Astrocyte (in vitro differentiated cells and primary cell): ENCODE measurements around the gene MRTFA. TPM values are rescaled to one million over a fixed set of nuclear protein-coding genes. Genes with fewer than 3 reads are reported as not detected.
A peak's percentile ranks its signal among the peaks of the same experiment; 100 is the strongest.

ENCODE experiments used
- DNase-seq: peaks from one replicate; pipeline ENCODE4 v3.0.0-alpha.2; 2010; ENCODE audit warnings: low read depth
- FAIRE-seq: peaks from 2 replicates; lab custom pipeline; 2011; peaks lifted over from hg19 to GRCh38; lab: Jason Lieb, UNC
- H2AFZ ChIP-seq: 2 replicates; pipeline ENCODE4 v1.6.0; 2012; ENCODE audit warnings: low read depth, low read length, inconsistent platforms
- H3K27ac ChIP-seq: 2 replicates; pipeline ENCODE4 v1.5.1; 2011; ENCODE audit warnings: low read depth, low read length, inconsistent platforms
- H3K27me3 ChIP-seq: 2 replicates; pipeline ENCODE4 v1.6.0; 2011; ENCODE audit warnings: low read length, inconsistent platforms; ENCODE audit not compliant: insufficient read depth
- H3K36me3 ChIP-seq: 2 replicates; pipeline ENCODE4 v1.5.1; 2011; ENCODE audit warnings: low read length, inconsistent platforms; ENCODE audit not compliant: insufficient read depth
- H3K4me1 ChIP-seq: 2 replicates; pipeline ENCODE4 v1.5.1; 2011; ENCODE audit warnings: low read length, inconsistent platforms; ENCODE audit not compliant: insufficient read depth
- H3K4me2 ChIP-seq: 2 replicates; pipeline ENCODE4 v1.6.0; 2012; ENCODE audit warnings: low read length, inconsistent platforms
- H3K4me3 ChIP-seq: 2 replicates; pipeline ENCODE4 v1.5.1; 2011; ENCODE audit warnings: low read depth, mild to moderate bottlenecking, low read length, inconsistent platforms; ENCODE audit not compliant: insufficient read depth
- H3K79me2 ChIP-seq: 2 replicates; pipeline ENCODE4 v1.6.0; 2012; ENCODE audit warnings: mild to moderate bottlenecking, low read length, inconsistent platforms; ENCODE audit not compliant: insufficient read depth
- H3K9ac ChIP-seq: 2 replicates; pipeline ENCODE4 v1.6.0; 2012; ENCODE audit warnings: mild to moderate bottlenecking, low read length, inconsistent platforms
- H3K9me3 ChIP-seq: 2 replicates; pipeline ENCODE4 v1.5.1; 2012; ENCODE audit warnings: low read depth, mild to moderate bottlenecking, low read length, inconsistent platforms; ENCODE audit not compliant: insufficient read depth
- H4K20me1 ChIP-seq: 2 replicates; pipeline ENCODE4 v1.6.0; 2012; ENCODE audit warnings: low read length, inconsistent platforms; ENCODE audit not compliant: insufficient read depth
- H3K27ac Mint-ChIP-seq: one replicate; pipeline ENCODE4 v1.8.0; 2021; ENCODE audit warnings: mild to moderate bottlenecking, mixed read lengths; ENCODE audit not compliant: unreplicated experiment
- H3K27me3 Mint-ChIP-seq: one replicate; pipeline ENCODE4 v1.8.0; 2021; ENCODE audit warnings: low read depth, mixed read lengths; ENCODE audit not compliant: unreplicated experiment
- H3K36me3 Mint-ChIP-seq: one replicate; pipeline ENCODE4 v1.8.0; 2021; ENCODE audit warnings: low read depth, mixed read lengths; ENCODE audit not compliant: unreplicated experiment
- H3K4me1 Mint-ChIP-seq: one replicate; pipeline ENCODE4 v1.8.0; 2021; ENCODE audit warnings: low read depth, mixed read lengths; ENCODE audit not compliant: unreplicated experiment
- H3K4me3 Mint-ChIP-seq: one replicate; pipeline ENCODE4 v1.8.0; 2021; ENCODE audit warnings: mild to moderate bottlenecking, moderate library complexity, mixed read lengths; ENCODE audit not compliant: unreplicated experiment
- H3K9me3 Mint-ChIP-seq: one replicate; pipeline ENCODE4 v1.8.0; 2021; ENCODE audit warnings: mild to moderate bottlenecking, mixed read lengths; ENCODE audit not compliant: unreplicated experiment
- CTCF ChIP-seq: IDR thresholded peaks from 2 replicates; pipeline ENCODE4 v1.5.1; 2011; ENCODE audit warnings: low read depth, mild to moderate bottlenecking, inconsistent platforms, low read length, moderate library complexity; ENCODE audit not compliant: insufficient read depth
- EZH2 ChIP-seq: IDR thresholded peaks from 2 replicates; pipeline ENCODE4 v1.6.1; 2012; ENCODE audit warnings: mild to moderate bottlenecking, low read length, inconsistent platforms; ENCODE audit not compliant: insufficient read depth
- total RNA-seq: library from RNA; stranded (reverse); gene quantifications from 2 replicates; pipeline ENCODE4 v1.2.1, GENCODE V29; 2021

MRTFA gene
- total RNA-seq, 1 donor from 2014 or later = 74.3 TPM

GRCh38 chr22:40606306-40606705 is 30.2 kb downstream of the MRTFA start:
- H3K27ac Mint-ChIP-seq = no peak overlapping the region
- peaks cover 84% of the 10 kb centered on the region for H4K20me1 ChIP-seq

GRCh38 chr22:40605761-40606160 is 30.8 kb downstream of the MRTFA start:
- Mint-ChIP-seq H3K4me3 (peak overlapping the region; percentile 16), H3K27me3 (no peaks in the 10 kb centered on the region), H3K36me3 (no peaks in the 10 kb centered on the region), H3K4me1 (peaks cover 52% of the 10 kb centered on the region), H3K27ac (no peak overlapping the region), H3K9me3 (no peaks in the 10 kb centered on the region)
- no peak for FAIRE-seq
- Histone ChIP-seq H3K9ac (no peak overlapping the region), H3K27me3 (no peaks in the 10 kb centered on the region), H3K9me3 (no peaks in the 10 kb centered on the region), H3K36me3 (no peaks in the 10 kb centered on the region), H3K4me3 (no peak overlapping the region), H3K79me2 (peaks cover 96% of the 10 kb centered on the region), H3K4me2 (peak overlapping the region; percentile 19), H4K20me1 (peaks cover 84% of the 10 kb centered on the region), H3K4me1 (peaks cover 37% of the 10 kb centered on the region), H2AFZ (no peak overlapping the region), H3K27ac (peak overlapping the region; percentile 12)
- TF ChIP-seq CTCF (no peak), EZH2 (no peak)
- DNase-seq = peak; percentile 58

More at GRCh38 chr22:40606306-40606705, 30.2 kb downstream of the MRTFA start:
- H3K4me3 ChIP-seq = no peak overlapping the region
- H3K9me3 ChIP-seq = no peaks in the 10 kb centered on the region
- no peak overlapping the region for H2AFZ ChIP-seq
- H3K27me3 Mint-ChIP-seq = no peaks in the 10 kb centered on the region
- H3K4me2 ChIP-seq = no peak overlapping the region
- peaks cover 96% of the 10 kb centered on the region for H3K79me2 ChIP-seq
- H3K4me1 Mint-ChIP-seq = peaks cover 47% of the 10 kb centered on the region
- H3K9ac ChIP-seq = no peak overlapping the region
- H3K4me1 ChIP-seq = peaks cover 37% of the 10 kb centered on the region
- H3K4me3 Mint-ChIP-seq = no peak overlapping the region
- DNase-seq (no peak), FAIRE-seq (no peak)
- no peaks in the 10 kb centered on the region for H3K9me3 Mint-ChIP-seq
- H3K36me3 ChIP-seq = no peaks in the 10 kb centered on the region
- H3K27ac ChIP-seq = peak overlapping the region; percentile 12
- no peaks in the 10 kb centered on the region for H3K27me3 ChIP-seq
- H3K36me3 Mint-ChIP-seq = no peaks in the 10 kb centered on the region
- TF ChIP-seq CTCF = no peak
- TF ChIP-seq EZH2 = no peak

- H3K27ac Mint-ChIP-seq = peak overlapping the region; percentile 38
- FAIRE-seq (peak; percentile 26), DNase-seq (peak; percentile 84)
- H3K9ac ChIP-seq = peak overlapping the region; percentile 51
- no peak for TF ChIP-seq CTCF
- no peak for TF ChIP-seq EZH2
- H3K4me1 Mint-ChIP-seq = peaks cover 52% of the 10 kb centered on the region
- H3K36me3 Mint-ChIP-seq = no peaks in the 10 kb centered on the region
- peak overlapping the region; percentile 55 for H3K27ac ChIP-seq
- no peaks in the 10 kb centered on the region for H3K27me3 ChIP-seq
- no peaks in the 10 kb centered on the region for H3K27me3 Mint-ChIP-seq
- H3K36me3 ChIP-seq = no peaks in the 10 kb centered on the region
- no peak overlapping the region for H2AFZ ChIP-seq
- no peaks in the 10 kb centered on the region for H3K9me3 ChIP-seq
- H3K79me2 ChIP-seq = peaks cover 96% of the 10 kb centered on the region
- no peaks in the 10 kb centered on the region for H3K9me3 Mint-ChIP-seq
- H3K4me3 Mint-ChIP-seq = no peak overlapping the region
- peak overlapping the region; percentile 3 for H3K4me3 ChIP-seq
- peak overlapping the region; percentile 55 for H3K4me2 ChIP-seq
- H3K4me1 ChIP-seq = peaks cover 38% of the 10 kb centered on the region
- peaks cover 86% of the 10 kb centered on the region for H4K20me1 ChIP-seq
These were observed 33.4 kb downstream of the MRTFA start for GRCh38 chr22:40603088-40603605.
